Thymus (tissue), 11 donors: ENCODE results near the gene MFRP. TPM values are rescaled to one million over a fixed set of nuclear protein-coding genes. Genes with fewer than 3 reads are reported as not detected.

ENCODE experiments used
- DNase-seq, 9 donors: peaks; one replicate each; pipeline ENCODE4 v3.0.0-alpha.2; 2013; ENCODE audit warnings: low spot score in 9 of 9, low read depth in 6 of 9, missing footprints in 1 of 9
- H3K27ac ChIP-seq, 2 donors: one replicate each; pipeline ENCODE4 v1.5.1; 2013; ENCODE audit warnings: control low read depth in 1 of 2, low read depth in 1 of 2, low read length in 1 of 2, mild to moderate bottlenecking in 1 of 2, moderate library complexity in 1 of 2
- H3K27me3 ChIP-seq, 2 donors: one replicate each; pipeline ENCODE4 v1.5.1; 2013; ENCODE audit warnings: low read length in 1 of 2; ENCODE audit not compliant: control insufficient read depth in 2 of 2, insufficient read depth in 1 of 2
- H3K36me3 ChIP-seq, 2 donors: one replicate each; pipeline ENCODE4 v1.5.1; 2013; ENCODE audit warnings: low read length in 1 of 2, mild to moderate bottlenecking in 1 of 2, moderate library complexity in 1 of 2; ENCODE audit not compliant: control insufficient read depth in 2 of 2, insufficient read depth in 2 of 2
- H3K4me1 ChIP-seq, 2 donors: one replicate each; pipeline ENCODE4 v1.5.1; 2013; ENCODE audit warnings: low read length in 2 of 2; ENCODE audit not compliant: control insufficient read depth in 2 of 2, insufficient read depth in 2 of 2
- H3K4me3 ChIP-seq, 2 donors: one replicate each; pipeline ENCODE4 v1.5.1; 2013; ENCODE audit warnings: low read length in 2 of 2, control low read depth in 1 of 2, mild to moderate bottlenecking in 1 of 2
- H3K9me3 ChIP-seq, 2 donors: one replicate each; pipeline ENCODE4 v1.5.1; 2013; ENCODE audit warnings: low read length in 1 of 2, mild to moderate bottlenecking in 1 of 2; ENCODE audit not compliant: control insufficient read depth in 2 of 2, insufficient read depth in 1 of 2
- WGBS: extraction: QIAGEN DNeasy Blood & Tissue Kit; methylation state at CpG from one replicate; pipeline ENCODE4 v1.1.7; 2013; 5-methylcytosine and 5-hydroxymethylcytosine counted together
- polyA plus RNA-seq: library from polyadenylated mRNA; stranded (reverse); fragments of 200-250 nt; gene quantifications from one replicate; pipeline ENCODE4 v1.2.3, GENCODE V29; 2013
- total RNA-seq: library from RNA; stranded (reverse); fragments of 120-200 nt; gene quantifications from one replicate; pipeline ENCODE4 v1.2.4, GENCODE V29; 2013
- donor health status: healthy.

MFRP gene
- total and polyA plus RNA-seq, 2 donors, result 0.05 TPM; not detected in 1

GRCh38 chr11:119373921-119374631, 27.6 kb upstream of the MFRP start:
- DNase-seq, result peak in 2 of 9 donors; percentile 35 to 37
- Histone ChIP-seq H3K4me1 (peaks cover 0 to 22% of the 10 kb centered on the region in 2 donors), H3K9me3 (no peaks in the 10 kb centered on the region), H3K27me3 (peaks cover 0 to 11% of the 10 kb centered on the region in 2 donors), H3K36me3 (no peaks in the 10 kb centered on the region), H3K4me3 (no peak overlapping the region), H3K27ac (no peak overlapping the region)
- WGBS, result 76% methylated on average over 5 of the region's 5 CpGs

GRCh38 chr11:119373059-119373920, 26.8 kb upstream of the MFRP start:
- no peaks in the 10 kb centered on the region for H3K36me3 ChIP-seq
- no peak for DNase-seq
- no peak overlapping the region for H3K27ac ChIP-seq
- WGBS, result 87% methylated on average over 23 of the region's 23 CpGs
- peaks cover 0 to 14% of the 10 kb centered on the region in 2 donors for H3K27me3 ChIP-seq
- H3K4me3 ChIP-seq, result no peak overlapping the region
- H3K4me1 ChIP-seq, result peaks cover 0 to 22% of the 10 kb centered on the region in 2 donors
- no peaks in the 10 kb centered on the region for H3K9me3 ChIP-seq

- Histone ChIP-seq H3K4me1 (peaks cover 0 to 20% of the 10 kb centered on the region in 2 donors), H3K9me3 (no peaks in the 10 kb centered on the region), H3K27me3 (peaks cover 0 to 23% of the 10 kb centered on the region in 2 donors), H3K36me3 (no peaks in the 10 kb centered on the region), H3K27ac (no peak overlapping the region), H3K4me3 (no peak overlapping the region)
- WGBS, result 97% methylated on average over 26 of the region's 26 CpGs
- DNase-seq, result no peak
Observed at GRCh38 chr11:119372260-119373058, 26.0 kb upstream of the MFRP start.

GRCh38 chr11:119371778-119372182, 25.3 kb upstream of the MFRP start:
- Histone ChIP-seq H3K4me1 (peaks cover 0 to 15% of the 10 kb centered on the region in 2 donors), H3K27me3 (peaks cover 0 to 30% of the 10 kb centered on the region in 2 donors), H3K27ac (no peak overlapping the region), H3K4me3 (no peak overlapping the region), H3K36me3 (no peaks in the 10 kb centered on the region), H3K9me3 (no peaks in the 10 kb centered on the region)
- WGBS, result 83% methylated on average over 8 of the region's 8 CpGs
- no peak for DNase-seq

GRCh38 chr11:119371067-119371601, 24.6 kb upstream of the MFRP start:
- no peak for DNase-seq
- WGBS, result 92% methylated on average over 8 of the region's 8 CpGs
- Histone ChIP-seq H3K4me3 (no peak overlapping the region), H3K36me3 (no peaks in the 10 kb centered on the region), H3K27ac (no peak overlapping the region), H3K27me3 (peaks cover 0 to 35% of the 10 kb centered on the region in 2 donors), H3K4me1 (peaks cover 0 to 10% of the 10 kb centered on the region in 2 donors), H3K9me3 (no peaks in the 10 kb centered on the region)

GRCh38 chr11:119370486-119371046, 24.1 kb upstream of the MFRP start:
- no peaks in the 10 kb centered on the region for H3K9me3 ChIP-seq
- 93% methylated on average over 8 of the region's 8 CpGs for WGBS
- DNase-seq, result no peak
- H3K27ac ChIP-seq, result no peak overlapping the region
- no peak overlapping the region for H3K4me3 ChIP-seq
- peaks cover under 1 to 40% of the 10 kb centered on the region in 2 donors for H3K27me3 ChIP-seq
- H3K36me3 ChIP-seq, result no peaks in the 10 kb centered on the region
- H3K4me1 ChIP-seq, result peaks cover 0 to 8% of the 10 kb centered on the region in 2 donors

- Histone ChIP-seq H3K9me3 (no peaks in the 10 kb centered on the region), H3K27me3 (peaks cover 13 to 52% of the 10 kb centered on the region in 2 donors), H3K4me1 (peaks cover 0 to 10% of the 10 kb centered on the region in 2 donors), H3K4me3 (no peak overlapping the region), H3K36me3 (no peaks in the 10 kb centered on the region), H3K27ac (no peak overlapping the region)
- no peak for DNase-seq
- 95% methylated on average over 13 of the region's 13 CpGs for WGBS
Observed at GRCh38 chr11:119369132-119369925, 22.8 kb upstream of the MFRP start.
